NB4 (cell line): ENCODE data around the gene C1QTNF6.

Experiments
- CTCF ChIP-seq: IDR thresholded peaks from one replicate; pipeline ENCODE4 v1.5.1; 2012; ENCODE audit warnings: low read depth, low read length
- POLR2A ChIP-seq: IDR thresholded peaks from 2 replicates; pipeline ENCODE4 v1.6.1; 2011; ENCODE audit warnings: mild to moderate bottlenecking; ENCODE audit not compliant: insufficient read length; ENCODE audit errors: extremely low read depth

- no peak for TF ChIP-seq CTCF
- no peak for TF ChIP-seq POLR2A
These were observed 987 bp downstream of the C1QTNF6 start for GRCh38 chr22:37186997-37187522.
